Superior temporal gyrus (tissue), 1 donor: ENCODE measurements around the gene MAML3.
"Not testable (repeated sequence)": the region's sequence is repeated elsewhere in the genome, so short reads cannot be mapped to it uniquely, and the experiment has no call there.

ENCODE experiments used
- DNase-seq: peaks from one replicate; pipeline ENCODE4 v3.0.0-alpha.2; 2016; ENCODE audit errors: extremely low spot score

Gene MAML3

GRCh38 chr4:139728146-139728545 is 425.8 kb downstream of the MAML3 start:
- no peak for DNase-seq

GRCh38 chr4:139726615-139727014 is 427.4 kb downstream of the MAML3 start:
- DNase-seq: no peak

- DNase-seq: no peak
These were observed 428.7 kb downstream of the MAML3 start for GRCh38 chr4:139725236-139725635.

- DNase-seq: no peak
These were observed 432.2 kb downstream of the MAML3 start for GRCh38 chr4:139721789-139722188.

GRCh38 chr4:139720806-139721205 is 433.2 kb downstream of the MAML3 start:
- DNase-seq: peak; percentile 29

- DNase-seq: no peak
These were observed 434.4 kb downstream of the MAML3 start for GRCh38 chr4:139719381-139720101.

GRCh38 chr4:139718833-139719232 is 435.2 kb downstream of the MAML3 start:
- no peak for DNase-seq

GRCh38 chr4:139718358-139718757 is 435.6 kb downstream of the MAML3 start:
- DNase-seq: no peak

GRCh38 chr4:139715746-139716391 is 438.1 kb downstream of the MAML3 start:
- DNase-seq: no peak

- no peak for DNase-seq
These were observed 441.1 kb downstream of the MAML3 start for GRCh38 chr4:139712882-139713281.

GRCh38 chr4:139711461-139711860 is 442.5 kb downstream of the MAML3 start:
- no peak for DNase-seq

- DNase-seq: no peak
These were observed 443.9 kb downstream of the MAML3 start for GRCh38 chr4:139710073-139710472.

GRCh38 chr4:139709660-139710059 is 444.3 kb downstream of the MAML3 start:
- DNase-seq: no peak

GRCh38 chr4:139704915-139705485 is 449.0 kb downstream of the MAML3 start:
- DNase-seq: no peak

- no peak for DNase-seq
These were observed 453.4 kb downstream of the MAML3 start for GRCh38 chr4:139700568-139700967.

GRCh38 chr4:139698167-139698925 is 455.6 kb downstream of the MAML3 start:
- not testable (repeated sequence) for DNase-seq

GRCh38 chr4:139696491-139696890 is 457.5 kb downstream of the MAML3 start:
- DNase-seq: no peak

- DNase-seq: no peak
These were observed 459.4 kb downstream of the MAML3 start for GRCh38 chr4:139694522-139695107.

GRCh38 chr4:139692309-139693012 is 461.5 kb downstream of the MAML3 start:
- no peak for DNase-seq

GRCh38 chr4:139690419-139690818 is 463.6 kb downstream of the MAML3 start:
- no peak for DNase-seq

GRCh38 chr4:139689093-139689722 is 464.8 kb downstream of the MAML3 start:
- DNase-seq: no peak
